Tibial nerve (tissue), 4 donors: ENCODE results near the gene PSMD2.

Experiments used
- CTCF ChIP-seq, 5 experiments: fragments of 200-600 bp in 3 of 5; fragments of 450-650 bp in 2 of 5; sonication (generic) in 3 of 5; IDR thresholded peaks; one replicate each; pipeline ENCODE4 v1.5.1; 2016 to 2019; ENCODE audit warnings: antibody characterized with exemption in 5 of 5, mild to moderate bottlenecking in 3 of 5, moderate library complexity in 2 of 5
- EP300 ChIP-seq, 2 donors: sonication (generic); formaldehyde crosslinking; IDR thresholded peaks; one replicate each; pipeline ENCODE4 v1.6.1; 2017; ENCODE audit warnings: antibody characterized with exemption in 2 of 2, mild to moderate bottlenecking in 1 of 2
- POLR2A ChIP-seq, 2 donors: fragments of 450-650 bp; IDR thresholded peaks; one replicate each; pipeline ENCODE4 v1.6.1; 2017; ENCODE audit warnings: antibody characterized with exemption in 2 of 2, mild to moderate bottlenecking in 2 of 2, moderate library complexity in 2 of 2

- TF ChIP-seq POLR2A (IDR thresholded peaks at IDR 0.05) (no peak), CTCF (IDR thresholded peaks at IDR 0.05) (no peak), EP300 (IDR thresholded peaks at IDR 0.05) (no peak)
Observed at GRCh38 chr3:184349563-184350470, 50.8 kb downstream of the PSMD2 start.
